DND-41 (cell line): ENCODE data around the gene RNPEPL1.

Experiments
- EZH2 ChIP-seq: IDR thresholded peaks from 3 replicates; pipeline ENCODE4 v1.6.1; 2012; ENCODE audit warnings: borderline replicate concordance, low read depth, mild to moderate bottlenecking, moderate library complexity, low read length, inconsistent platforms; ENCODE audit not compliant: severe bottlenecking
- TF ChIP-seq, protein P1 (sequence below): IDR thresholded peaks from 2 replicates; pipeline ENCODE4 v1.5.1; 2012; ENCODE audit warnings: borderline replicate concordance, low read length, moderate library complexity, mild to moderate bottlenecking; ENCODE audit not compliant: poor library complexity, severe bottlenecking; ENCODE audit errors: extremely low read depth

DNA sequence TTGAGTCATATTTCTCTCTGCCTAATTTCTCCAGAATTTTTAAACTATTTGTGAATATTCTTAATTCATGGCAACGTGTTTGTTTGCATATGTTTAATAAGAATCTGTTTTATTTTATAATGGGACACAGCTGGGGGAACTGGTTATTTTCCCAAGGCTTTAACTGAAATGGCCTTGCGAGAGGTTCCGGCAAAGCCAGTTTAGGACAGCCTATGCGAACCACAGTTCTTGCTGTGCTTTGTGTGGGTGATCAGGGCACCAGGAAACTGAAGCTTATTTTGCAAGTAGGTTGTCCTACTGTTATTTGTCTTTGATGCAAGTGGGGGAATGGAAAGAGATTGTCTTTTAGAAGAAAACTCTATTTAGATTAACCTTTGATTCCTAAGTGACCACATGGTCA, 17.0 kb upstream of the RNPEPL1 start:
- TF ChIP-seq EZH2: no peak
- TF ChIP-seq, protein P1, sequence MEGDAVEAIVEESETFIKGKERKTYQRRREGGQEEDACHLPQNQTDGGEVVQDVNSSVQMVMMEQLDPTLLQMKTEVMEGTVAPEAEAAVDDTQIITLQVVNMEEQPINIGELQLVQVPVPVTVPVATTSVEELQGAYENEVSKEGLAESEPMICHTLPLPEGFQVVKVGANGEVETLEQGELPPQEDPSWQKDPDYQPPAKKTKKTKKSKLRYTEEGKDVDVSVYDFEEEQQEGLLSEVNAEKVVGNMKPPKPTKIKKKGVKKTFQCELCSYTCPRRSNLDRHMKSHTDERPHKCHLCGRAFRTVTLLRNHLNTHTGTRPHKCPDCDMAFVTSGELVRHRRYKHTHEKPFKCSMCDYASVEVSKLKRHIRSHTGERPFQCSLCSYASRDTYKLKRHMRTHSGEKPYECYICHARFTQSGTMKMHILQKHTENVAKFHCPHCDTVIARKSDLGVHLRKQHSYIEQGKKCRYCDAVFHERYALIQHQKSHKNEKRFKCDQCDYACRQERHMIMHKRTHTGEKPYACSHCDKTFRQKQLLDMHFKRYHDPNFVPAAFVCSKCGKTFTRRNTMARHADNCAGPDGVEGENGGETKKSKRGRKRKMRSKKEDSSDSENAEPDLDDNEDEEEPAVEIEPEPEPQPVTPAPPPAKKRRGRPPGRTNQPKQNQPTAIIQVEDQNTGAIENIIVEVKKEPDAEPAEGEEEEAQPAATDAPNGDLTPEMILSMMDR: no peak
